Mucosa of descending colon (tissue), 3 donors: ENCODE results near the gene TGM1. TPM values are rescaled to one million over a fixed set of nuclear protein-coding genes. Genes with fewer than 3 reads are reported as not detected.
"Not testable (repeated sequence)": the region's sequence is repeated elsewhere in the genome, so short reads cannot be mapped to it uniquely, and the experiment has no call there.

ENCODE experiments used
- ATAC-seq: fragments of 200-7000 bp; cut with Tn5 transposase; one replicate; pipeline ENCODE4 v1.9.1; 2020; ENCODE audit warnings: mild to moderate bottlenecking, moderate library complexity
- DNase-seq, 3 donors: peaks; one replicate each; pipeline ENCODE4 v3.0.0-alpha.2; 2020
- H3K36me3 ChIP-seq: fragments of 200-600 bp; one replicate; pipeline ENCODE4 v1.8.0; 2021; ENCODE audit warnings: low read depth, mild to moderate bottlenecking
- H3K4me1 ChIP-seq: fragments of 200-600 bp; one replicate; pipeline ENCODE4 v1.8.0; 2021; ENCODE audit warnings: low read depth, mild to moderate bottlenecking
- H3K4me3 ChIP-seq: fragments of 200-600 bp; one replicate; pipeline ENCODE4 v1.8.0; 2021; ENCODE audit warnings: mild to moderate bottlenecking
- H3K9me3 ChIP-seq: fragments of 200-600 bp; one replicate; pipeline ENCODE4 v1.8.0; 2021; ENCODE audit warnings: mild to moderate bottlenecking
- CTCF ChIP-seq: fragments of 200-600 bp; IDR thresholded peaks from one replicate; pipeline ENCODE4 v1.8.0; 2022; ENCODE audit warnings: antibody characterized with exemption, mild to moderate bottlenecking
- intact Hi-C, 2 donors: fragments of 100-400 bp; cut with DNase I in 1 of 2; cut with micrococcal nuclease in 1 of 2; formaldehyde crosslinking; loops; one replicate each; pipeline versions ENCODE4 v1.11.0 to v1.11.1; 2022; cut with DNase I, micrococcal nuclease
- total RNA-seq, 3 donors: library from RNA; stranded (reverse); fragmentation: NEBNext Ultra II Directional in 2 of 3; extraction: Animal tissue kit (Norgen Biotek cat#: 25700) in 2 of 3; gene quantifications; one replicate each; pipeline versions ENCODE4 v1.2.1 to v1.2.4, GENCODE V29; 2021 to 2023
- donor health status: DM: no; HTN: no; CAD: no; lungs with moderate emphysema.
- donor health status: DM: no; HTN: no; CAD: no.
- donor health status: DM: no; HTN: yes; CAD: no.

TGM1 gene
- total RNA-seq, 3 donors from 2014 or later: 2.2 to 3.3 (median 2.4) TPM

- no peaks in the 10 kb centered on the region for H3K9me3 ChIP-seq
- no peak overlapping the region for H3K4me3 ChIP-seq
- no peaks in the 10 kb centered on the region for H3K36me3 ChIP-seq
- peaks cover 9% of the 10 kb centered on the region for H3K4me1 ChIP-seq
- DNase-seq (no peak), ATAC-seq (no peak)
- no peak for TF ChIP-seq CTCF
- intact Hi-C loops: no loop called here
These were observed 43.9 kb downstream of the TGM1 start for GRCh38 chr14:24219080-24219479.

- ATAC-seq, DNase-seq, H3K36me3 ChIP-seq, intact Hi-C loops, H3K4me3 ChIP-seq, H3K9me3 ChIP-seq: not testable (repeated sequence)
- peaks cover 19% of the 10 kb centered on the region for H3K4me1 ChIP-seq
These were observed 46.1 kb downstream of the TGM1 start for GRCh38 chr14:24216876-24217275.

GRCh38 chr14:24216345-24216699, 46.7 kb downstream of the TGM1 start:
- no peak for DNase-seq
- peaks cover 19% of the 10 kb centered on the region for H3K4me1 ChIP-seq
- H3K36me3 ChIP-seq: no peaks in the 10 kb centered on the region
- H3K9me3 ChIP-seq: no peaks in the 10 kb centered on the region
- TF ChIP-seq CTCF: no peak
- H3K4me3 ChIP-seq: no peak overlapping the region
- intact Hi-C loops: no loop called here
- no peak for ATAC-seq

GRCh38 chr14:24215495-24216344, 47.3 kb downstream of the TGM1 start, which contains the start of gene MDP1:
Gene MDP1 (minus strand): TSS chr14:24216066. CDS start chr14:24215955, 111 bp downstream.
- H3K36me3 ChIP-seq: no peaks in the 10 kb centered on the region
- H3K9me3 ChIP-seq: no peaks in the 10 kb centered on the region
- peak; percentile 91 for DNase-seq
- ATAC-seq: peak; percentile 86
- peak; percentile 31 for TF ChIP-seq CTCF
- intact Hi-C loops: no loop called here
- peaks cover 19% of the 10 kb centered on the region for H3K4me1 ChIP-seq
- H3K4me3 ChIP-seq: peak within 1 kb of the TSS; percentile 74

GRCh38 chr14:24213866-24214662, 48.9 kb downstream of the TGM1 start:
- DNase-seq (no peak), ATAC-seq (no peak)
- intact Hi-C loops: no loop called here
- Histone ChIP-seq H3K36me3 (peaks cover 3% of the 10 kb centered on the region), H3K4me3 (no peak overlapping the region), H3K4me1 (peaks cover 19% of the 10 kb centered on the region), H3K9me3 (no peaks in the 10 kb centered on the region)
- TF ChIP-seq CTCF: no peak
